ENCODE data around the gene ATRIP.
"Not testable (repeated sequence)": the region's sequence is repeated elsewhere in the genome, so short reads cannot be mapped to it uniquely, and the experiment has no call there.

ATRIP gene

GRCh38 chr3:48473617-48473952 lies 27.0 kb downstream of the ATRIP start:
- Histone ChIP-seq H3K27ac (ENCODE audit: poor library complexity, severe bottlenecking) (peak overlapping the region; percentile 85), H3K4me1 (ENCODE audit: insufficient read depth, poor library complexity, severe bottlenecking) (peaks cover 11% of the 10 kb centered on the region)
- ATAC-seq (ENCODE audit: low read depth): no peak

GRCh38 chr3:48474031-48474430 lies 27.5 kb downstream of the ATRIP start:
- Histone ChIP-seq H3K27ac (ENCODE audit: poor library complexity, severe bottlenecking) (peak overlapping the region; percentile 85), H3K4me1 (ENCODE audit: insufficient read depth, poor library complexity, severe bottlenecking) (peaks cover 11% of the 10 kb centered on the region)
- H3K27me3 ChIP-seq (ENCODE audit: insufficient read depth, poor library complexity, severe bottlenecking); ATAC-seq (ENCODE audit: low read depth); H3K36me3 ChIP-seq (ENCODE audit: low read depth); H3K9me3 ChIP-seq (ENCODE audit: severe bottlenecking); H3K4me3 ChIP-seq (ENCODE audit: severe bottlenecking); DNase-seq (ENCODE audit: low spot score): not testable (repeated sequence)

More at GRCh38 chr3:48473617-48473952, 27.0 kb downstream of the ATRIP start:
- Histone ChIP-seq H3K9me3 (ENCODE audit: severe bottlenecking) (no peaks in the 10 kb centered on the region), H3K27me3 (ENCODE audit: insufficient read depth, poor library complexity, severe bottlenecking) (no peaks in the 10 kb centered on the region), H3K36me3 (ENCODE audit: low read depth) (peaks cover 8% of the 10 kb centered on the region; the same call in 1 of the 2 replicates), H3K4me3 (ENCODE audit: severe bottlenecking) (no peak overlapping the region)
- no peak for TF ChIP-seq CTCF (IDR thresholded peaks at IDR 0.05; ENCODE audit: poor library complexity, severe bottlenecking)
- no peak for DNase-seq (ENCODE audit: low spot score)

- ATAC-seq (ENCODE audit: low read depth) (no peak), DNase-seq (ENCODE audit: low spot score) (no peak)
- no peak overlapping the region for H3K4me3 ChIP-seq (ENCODE audit: severe bottlenecking)
- no peak overlapping the region for H3K27ac ChIP-seq (ENCODE audit: poor library complexity, severe bottlenecking)
- TF ChIP-seq CTCF (IDR thresholded peaks at IDR 0.05; ENCODE audit: poor library complexity, severe bottlenecking): no peak
- peaks cover 3% of the 10 kb centered on the region; the same call in 1 of the 2 replicates for H3K36me3 ChIP-seq (ENCODE audit: low read depth)
- no peaks in the 10 kb centered on the region for H3K9me3 ChIP-seq (ENCODE audit: severe bottlenecking)
- H3K27me3 ChIP-seq (ENCODE audit: insufficient read depth, poor library complexity, severe bottlenecking): no peaks in the 10 kb centered on the region
- peaks cover 11% of the 10 kb centered on the region for H3K4me1 ChIP-seq (ENCODE audit: insufficient read depth, poor library complexity, severe bottlenecking)
These were observed 28.1 kb downstream of the ATRIP start for GRCh38 chr3:48474619-48475018.

- Histone ChIP-seq H3K4me3 (ENCODE audit: severe bottlenecking) (no peak overlapping the region), H3K27ac (ENCODE audit: poor library complexity, severe bottlenecking) (no peak overlapping the region), H3K9me3 (ENCODE audit: severe bottlenecking) (no peaks in the 10 kb centered on the region), H3K27me3 (ENCODE audit: insufficient read depth, poor library complexity, severe bottlenecking) (no peaks in the 10 kb centered on the region), H3K36me3 (ENCODE audit: low read depth) (peaks cover 3% of the 10 kb centered on the region; the same call in 1 of the 2 replicates), H3K4me1 (ENCODE audit: insufficient read depth, poor library complexity, severe bottlenecking) (peaks cover 11% of the 10 kb centered on the region)
- no peak for TF ChIP-seq CTCF (IDR thresholded peaks at IDR 0.05; ENCODE audit: poor library complexity, severe bottlenecking)
- no peak for DNase-seq (ENCODE audit: low spot score)
- ATAC-seq (ENCODE audit: low read depth): no peak
These were observed 28.7 kb downstream of the ATRIP start for GRCh38 chr3:48475188-48475587.

- Histone ChIP-seq H3K4me1 (ENCODE audit: insufficient read depth, poor library complexity, severe bottlenecking) (peaks cover 10% of the 10 kb centered on the region), H3K4me3 (ENCODE audit: severe bottlenecking) (no peak overlapping the region), H3K27ac (ENCODE audit: poor library complexity, severe bottlenecking) (no peak overlapping the region), H3K27me3 (ENCODE audit: insufficient read depth, poor library complexity, severe bottlenecking) (no peaks in the 10 kb centered on the region), H3K9me3 (ENCODE audit: severe bottlenecking) (no peaks in the 10 kb centered on the region), H3K36me3 (ENCODE audit: low read depth) (0 out of 2 replicates have a peak, but pooled peaks cover 8% of the 10 kb centered on the region)
- no peak for TF ChIP-seq CTCF (IDR thresholded peaks at IDR 0.05; ENCODE audit: poor library complexity, severe bottlenecking)
- DNase-seq (ENCODE audit: low spot score): no peak
- no peak for ATAC-seq (ENCODE audit: low read depth)
These were observed 30.0 kb downstream of the ATRIP start for GRCh38 chr3:48476426-48477053.

Measured in RWPE2 (cell line).